ENCODE results near the gene IMPACT.

- no peak for TF ChIP-seq EZH2 (IDR thresholded peaks at IDR 0.05; ENCODE audit: borderline replicate concordance, insufficient read depth, low read depth, low read length, poor library complexity, severe bottlenecking)
- no peak for TF ChIP-seq CTCF (IDR thresholded peaks at IDR 0.05)
Measured at GRCh38 chr18:24446953-24447538, 20.6 kb downstream of the IMPACT start.
